Measurements from ENCODE around the gene MTHFD2L. TPM values are rescaled to one million over a fixed set of nuclear protein-coding genes. Genes with fewer than 3 reads are reported as not detected.
"Not testable (repeated sequence)": the region's sequence is repeated elsewhere in the genome, so short reads cannot be mapped to it uniquely, and the experiment has no call there.

MTHFD2L gene
- total RNA-seq, 1 donor from 2014 or later, result 18.4 TPM

- DNase-seq (ENCODE audit: low spot score) (no peak), ATAC-seq (no peak)
- intact Hi-C loops (cut with DNase I), result no loop called here
Measured at GRCh38 chr4:74174421-74174820, 16.5 kb downstream of the MTHFD2L start.

GRCh38 chr4:74174941-74175340 is 17.0 kb downstream of the MTHFD2L start:
- ATAC-seq, result no peak
- DNase-seq (ENCODE audit: low spot score), result no peak
- intact Hi-C loops (cut with DNase I), result no loop called here

- ATAC-seq (no peak), DNase-seq (ENCODE audit: low spot score) (no peak)
- intact Hi-C loops (cut with DNase I), result no loop called here
Measured at GRCh38 chr4:74175379-74175778, 17.5 kb downstream of the MTHFD2L start.

- intact Hi-C loops (cut with DNase I), result no loop called here
- ATAC-seq (no peak), DNase-seq (ENCODE audit: low spot score) (no peak)
Measured at GRCh38 chr4:74178798-74179197, 20.9 kb downstream of the MTHFD2L start.

- DNase-seq (ENCODE audit: low spot score), result no peak
- intact Hi-C loops (cut with DNase I), result no loop called here
Measured at GRCh38 chr4:74181219-74181618, 23.3 kb downstream of the MTHFD2L start.

GRCh38 chr4:74188912-74189311 is 31.0 kb downstream of the MTHFD2L start:
- ATAC-seq (no peak), DNase-seq (ENCODE audit: low spot score) (no peak)
- intact Hi-C loops (cut with DNase I), result no loop called here

More at GRCh38 chr4:74181219-74181618, 23.3 kb downstream of the MTHFD2L start:
- no peak for ATAC-seq

- intact Hi-C loops (cut with DNase I), result no loop called here
- ATAC-seq, result no peak
Measured at GRCh38 chr4:74189331-74190043, 31.6 kb downstream of the MTHFD2L start.

GRCh38 chr4:74190332-74190731 is 32.4 kb downstream of the MTHFD2L start:
- ATAC-seq (no peak), DNase-seq (ENCODE audit: low spot score) (no peak)
- intact Hi-C loops (cut with DNase I), result no loop called here

More at GRCh38 chr4:74189331-74190043, 31.6 kb downstream of the MTHFD2L start:
- DNase-seq (ENCODE audit: low spot score), result no peak

- intact Hi-C loops (cut with DNase I), result no loop called here
- DNase-seq (ENCODE audit: low spot score), result no peak
- ATAC-seq, result no peak
Measured at GRCh38 chr4:74190919-74191397, 33.0 kb downstream of the MTHFD2L start.

- DNase-seq (ENCODE audit: low spot score) (no peak), ATAC-seq (no peak)
- intact Hi-C loops (cut with DNase I), result no loop called here
Measured at GRCh38 chr4:74197080-74197479, 39.2 kb downstream of the MTHFD2L start.

- ATAC-seq (no peak), DNase-seq (ENCODE audit: low spot score) (no peak)
- intact Hi-C loops (cut with DNase I), result no loop called here
Measured at GRCh38 chr4:74202062-74202586, 44.2 kb downstream of the MTHFD2L start.

- DNase-seq (ENCODE audit: low spot score), result no peak
- intact Hi-C loops (cut with DNase I), result no loop called here
- no peak for ATAC-seq
Measured at GRCh38 chr4:74203467-74203866, 45.5 kb downstream of the MTHFD2L start.

GRCh38 chr4:74205046-74205445 is 47.1 kb downstream of the MTHFD2L start:
- DNase-seq (ENCODE audit: low spot score), result no peak
- intact Hi-C loops (cut with DNase I), result no loop called here
- no peak for ATAC-seq

GRCh38 chr4:74205559-74205958 is 47.6 kb downstream of the MTHFD2L start:
- DNase-seq (ENCODE audit: low spot score), result no peak
- intact Hi-C loops (cut with DNase I), result no loop called here
- no peak for ATAC-seq

GRCh38 chr4:74206088-74206825 is 48.3 kb downstream of the MTHFD2L start:
- intact Hi-C loops (cut with DNase I), result no loop called here
- ATAC-seq (no peak), DNase-seq (ENCODE audit: low spot score) (no peak)

- intact Hi-C loops (cut with DNase I); DNase-seq (ENCODE audit: low spot score); ATAC-seq: not testable (repeated sequence)
Measured at GRCh38 chr4:74214457-74215159, 56.7 kb downstream of the MTHFD2L start.

- ATAC-seq; DNase-seq (ENCODE audit: low spot score); intact Hi-C loops (cut with DNase I): not testable (repeated sequence)
Measured at GRCh38 chr4:74215236-74215635, 57.3 kb downstream of the MTHFD2L start.

GRCh38 chr4:74217365-74217764 is 59.4 kb downstream of the MTHFD2L start:
- ATAC-seq (no peak), DNase-seq (ENCODE audit: low spot score) (no peak)
- intact Hi-C loops (cut with DNase I), result no loop called here

GRCh38 chr4:74218201-74218600 is 60.3 kb downstream of the MTHFD2L start:
- DNase-seq (ENCODE audit: low spot score) (no peak), ATAC-seq (no peak)
- intact Hi-C loops (cut with DNase I), result no loop called here
